Raji (cell line): ENCODE measurements around the gene KLHL42.

Experiments
- POLR2A ChIP-seq: IDR thresholded peaks from 2 replicates; pipeline ENCODE4 v1.6.1; 2011; ENCODE audit warnings: low read depth, low read length, control low read depth; ENCODE audit not compliant: insufficient read depth

The KLHL42 gene

DNA sequence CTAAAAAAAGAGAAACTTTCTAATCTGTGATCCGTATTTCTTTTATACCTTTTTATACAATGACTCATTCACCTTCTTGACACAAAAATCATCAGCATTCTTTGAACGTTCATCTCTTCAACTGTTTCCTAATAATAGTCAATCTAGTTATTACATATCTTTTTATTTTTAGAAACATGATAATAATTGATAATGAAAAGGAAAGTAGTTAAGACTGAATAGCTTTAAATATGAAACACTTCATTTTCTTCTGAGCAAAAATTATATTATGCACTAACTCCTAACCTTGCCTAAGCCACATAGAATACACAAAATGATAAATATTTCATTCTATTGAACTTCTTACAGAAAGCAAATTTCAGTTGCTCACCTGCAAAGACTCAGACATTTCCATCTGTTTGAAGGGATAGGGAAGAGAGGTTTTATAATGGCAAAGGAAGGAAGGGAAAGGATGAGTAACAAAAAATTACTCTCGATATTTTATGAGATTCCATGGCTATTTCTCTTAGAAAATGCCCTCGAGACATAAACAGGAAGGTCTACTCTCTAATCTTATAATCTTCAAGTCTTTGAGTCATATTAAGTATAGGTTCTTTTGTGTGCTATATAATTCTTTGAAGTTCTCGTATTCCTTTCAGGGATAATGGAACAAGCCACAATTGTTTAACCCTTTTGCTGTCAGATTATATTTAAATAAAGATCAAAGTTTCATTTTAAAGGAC, 7.5 kb upstream of the KLHL42 start:
- TF ChIP-seq POLR2A = no peak

DNA sequence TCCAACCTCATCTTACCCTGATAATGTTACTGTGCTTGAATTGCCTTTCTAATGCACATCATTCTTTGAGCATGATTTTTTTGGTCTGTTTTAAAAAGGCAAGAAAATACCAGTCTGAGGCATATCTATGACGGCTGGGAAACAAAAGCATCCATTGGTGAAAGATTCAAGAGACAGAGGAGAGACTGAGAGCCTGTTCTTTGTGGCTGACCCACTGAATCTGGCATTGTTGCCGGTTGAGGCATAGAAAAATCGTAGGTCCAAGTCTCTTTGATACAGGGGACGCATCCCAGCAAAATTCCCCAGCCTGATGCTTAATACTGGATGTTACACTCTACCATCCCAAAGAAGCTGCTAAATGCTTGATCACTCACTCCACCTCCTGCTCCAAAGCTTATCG, 2.9 kb upstream of the KLHL42 start:
- no peak for TF ChIP-seq POLR2A

DNA sequence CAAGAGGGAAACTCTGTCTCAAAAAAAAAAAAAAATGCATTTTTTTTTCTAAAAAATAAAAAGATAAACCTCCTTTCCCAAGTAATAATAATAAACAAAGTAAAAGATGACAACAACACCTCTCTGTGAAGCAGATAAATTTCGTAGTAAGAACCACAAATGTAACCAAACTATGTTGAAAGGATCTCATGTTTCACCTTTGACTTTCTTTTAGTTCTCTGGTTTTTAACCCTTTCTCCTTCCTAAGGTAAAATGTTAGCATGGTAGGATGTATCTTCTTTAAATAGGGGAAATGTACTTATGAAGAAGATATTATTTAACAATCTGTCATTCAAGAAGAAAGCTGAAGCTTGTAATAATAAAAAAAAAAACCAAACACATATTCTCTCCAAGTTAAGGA, 1.8 kb upstream of the KLHL42 start:
- TF ChIP-seq POLR2A = no peak

DNA sequence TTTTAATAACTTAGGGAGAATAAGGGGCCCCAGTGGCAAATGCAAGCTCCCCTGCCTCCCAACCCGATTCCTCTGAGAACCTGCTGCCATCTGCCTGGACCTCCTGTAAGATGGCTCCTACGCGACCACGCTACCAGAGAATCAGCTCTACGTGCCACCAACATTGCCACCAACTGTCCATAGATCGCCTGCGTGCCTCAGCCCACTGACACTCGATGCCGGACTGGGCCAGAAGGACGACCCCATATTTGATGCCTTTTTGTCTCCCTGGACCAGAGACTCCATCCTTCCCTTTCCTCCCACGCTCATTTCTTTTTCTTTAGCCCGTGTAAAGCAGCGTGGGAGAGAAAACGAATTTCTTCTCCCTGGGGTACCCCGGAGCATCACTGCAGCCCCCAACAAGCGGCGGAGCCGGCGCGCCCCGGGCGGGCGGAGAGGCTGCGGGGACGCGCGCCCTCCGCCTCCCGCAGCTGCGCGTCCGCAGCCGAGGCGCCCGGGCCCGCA, 565 bp upstream of the KLHL42 start:
- no peak for TF ChIP-seq POLR2A

DNA sequence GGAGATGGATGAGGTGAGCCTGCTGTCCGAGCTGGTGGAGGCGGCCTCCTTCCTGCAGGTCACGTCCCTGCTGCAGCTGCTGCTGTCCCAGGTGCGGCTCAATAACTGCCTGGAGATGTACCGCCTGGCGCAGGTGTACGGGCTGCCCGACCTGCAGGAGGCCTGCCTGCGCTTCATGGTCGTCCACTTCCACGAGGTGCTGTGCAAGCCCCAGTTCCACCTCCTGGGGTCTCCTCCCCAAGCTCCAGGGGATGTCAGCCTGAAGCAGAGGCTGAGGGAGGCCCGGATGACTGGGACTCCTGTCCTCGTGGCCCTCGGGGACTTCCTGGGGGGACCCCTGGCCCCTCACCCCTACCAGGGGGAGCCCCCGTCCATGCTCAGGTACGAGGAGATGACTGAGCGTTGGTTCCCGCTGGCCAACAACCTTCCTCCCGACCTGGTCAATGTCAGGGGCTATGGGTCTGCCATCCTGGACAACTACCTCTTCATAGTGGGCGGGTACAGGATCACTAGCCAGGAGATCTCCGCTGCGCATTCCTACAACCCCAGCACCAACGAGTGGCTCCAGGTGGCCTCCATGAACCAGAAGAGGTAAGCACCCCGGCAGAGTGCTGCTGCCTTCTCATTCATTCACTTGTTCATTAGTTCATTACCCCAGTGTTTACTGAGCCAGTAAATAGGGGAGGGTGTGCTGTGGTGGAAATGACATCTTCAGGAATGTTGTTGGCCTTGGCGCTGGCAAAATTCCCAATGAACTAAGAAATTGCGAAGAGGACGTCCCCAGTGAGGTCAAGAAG, 777 bp downstream of the KLHL42 start:
- TF ChIP-seq POLR2A = peak; percentile 25; the same call in 1 of the 2 replicates

DNA sequence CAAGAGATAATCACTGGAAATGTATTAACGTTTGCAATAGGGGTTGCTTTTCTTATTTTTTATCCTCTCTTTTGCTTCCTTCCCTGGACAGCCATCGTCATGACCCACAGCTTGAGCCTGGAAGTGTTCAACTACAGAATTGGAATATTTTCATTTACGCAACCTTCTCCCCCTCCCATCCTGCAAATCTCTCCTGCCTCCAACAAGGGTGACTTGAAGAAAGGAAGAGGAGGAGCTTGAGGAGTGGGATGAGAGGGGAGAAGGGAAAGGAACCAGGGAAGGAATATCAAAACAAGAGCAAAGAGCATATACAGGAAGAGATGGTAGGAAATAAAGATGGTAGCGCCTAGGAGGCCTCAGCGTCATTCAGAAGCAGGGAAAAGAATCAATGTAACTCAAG, 1.6 kb downstream of the KLHL42 start:
- no peak for TF ChIP-seq POLR2A

DNA sequence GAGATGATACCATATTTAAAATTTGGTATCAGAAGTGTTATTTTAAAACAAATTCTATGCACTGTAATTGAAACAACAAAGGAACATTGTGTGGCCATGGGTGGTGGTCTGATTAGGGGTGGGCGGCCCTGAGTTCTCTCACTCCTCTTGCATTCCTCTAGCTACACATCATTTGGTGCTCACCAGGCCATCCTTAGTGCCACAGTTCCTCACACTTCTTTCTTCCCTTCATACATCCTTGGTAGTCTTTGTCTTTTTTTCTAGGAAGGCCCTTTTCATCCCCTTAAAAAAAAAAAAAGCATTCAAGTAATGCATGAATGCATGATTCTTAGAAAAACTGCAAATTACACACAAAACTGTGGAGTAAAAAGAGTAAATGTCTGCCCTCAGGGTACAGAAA, 2.4 kb downstream of the KLHL42 start:
- no peak for TF ChIP-seq POLR2A

DNA sequence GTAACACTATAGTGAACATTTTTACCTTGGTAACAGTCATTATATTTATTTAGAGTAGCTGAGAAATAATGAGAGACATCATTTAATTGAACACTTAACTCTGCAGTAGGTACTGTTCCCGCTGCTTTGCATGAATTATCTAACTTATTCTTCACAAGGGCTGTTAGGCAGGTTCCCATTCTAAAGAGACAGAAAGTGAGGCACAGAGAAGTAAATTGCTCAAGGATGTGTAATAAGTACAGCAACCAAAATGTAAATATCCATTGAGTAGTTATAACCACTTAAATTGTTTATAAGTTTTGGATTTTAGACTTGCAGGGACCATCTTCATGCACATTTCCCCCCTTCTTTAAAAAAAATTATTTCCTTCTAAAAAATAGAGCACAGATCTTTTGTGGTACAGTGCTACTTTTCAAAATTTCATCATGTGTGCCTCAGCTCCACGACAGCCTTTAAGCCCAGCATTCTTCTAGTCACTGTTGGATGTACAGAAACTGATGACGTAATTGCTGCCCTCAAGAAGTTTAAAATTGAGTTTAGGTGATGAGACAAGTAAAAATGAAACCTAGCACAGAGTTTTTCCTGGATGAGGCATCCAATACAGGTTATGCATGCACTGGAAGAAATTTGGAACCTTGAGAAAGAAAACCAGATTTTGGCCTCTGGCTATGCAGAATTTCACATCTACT, 6.0 kb downstream of the KLHL42 start:
- no peak for TF ChIP-seq POLR2A

DNA sequence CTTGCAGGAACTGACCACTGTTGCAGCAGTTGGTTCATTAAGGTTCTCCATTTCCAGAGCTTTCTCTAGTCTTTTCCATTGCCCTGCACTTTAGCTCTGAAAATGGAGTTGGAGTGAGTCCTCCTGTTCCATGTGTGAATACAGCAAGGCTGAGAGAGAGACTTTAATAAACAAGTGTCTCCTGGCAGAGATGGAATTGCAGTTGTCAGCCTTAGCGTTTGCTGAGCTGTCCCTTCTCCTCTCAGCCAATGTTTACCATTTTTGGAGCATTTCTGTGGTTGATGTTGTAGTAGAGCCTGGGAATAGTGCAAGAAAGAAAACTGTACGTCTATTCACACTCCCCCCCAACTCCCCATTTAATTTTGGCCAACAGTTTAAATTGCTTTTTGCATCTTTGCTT, 7.5 kb downstream of the KLHL42 start:
- no peak for TF ChIP-seq POLR2A

DNA sequence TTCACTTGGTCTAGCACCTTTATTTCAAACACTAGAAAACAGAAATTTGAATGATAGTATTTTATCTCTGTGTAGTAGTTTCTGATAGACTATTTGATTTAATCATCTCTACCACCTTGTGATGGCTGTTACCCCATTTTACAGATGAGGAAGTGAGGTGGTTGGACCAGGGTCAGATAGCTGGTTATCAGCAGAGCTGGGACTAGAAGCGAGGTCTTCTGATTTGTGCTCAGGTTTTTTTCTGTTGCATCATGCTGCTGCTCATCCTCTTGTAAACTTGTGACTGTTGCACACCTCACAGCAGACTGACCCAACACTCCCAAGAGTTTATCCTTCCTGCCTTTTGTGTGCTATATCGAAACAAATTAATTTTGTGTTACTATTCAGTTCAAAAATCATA, 10.1 kb downstream of the KLHL42 start:
- no peak for TF ChIP-seq POLR2A

DNA sequence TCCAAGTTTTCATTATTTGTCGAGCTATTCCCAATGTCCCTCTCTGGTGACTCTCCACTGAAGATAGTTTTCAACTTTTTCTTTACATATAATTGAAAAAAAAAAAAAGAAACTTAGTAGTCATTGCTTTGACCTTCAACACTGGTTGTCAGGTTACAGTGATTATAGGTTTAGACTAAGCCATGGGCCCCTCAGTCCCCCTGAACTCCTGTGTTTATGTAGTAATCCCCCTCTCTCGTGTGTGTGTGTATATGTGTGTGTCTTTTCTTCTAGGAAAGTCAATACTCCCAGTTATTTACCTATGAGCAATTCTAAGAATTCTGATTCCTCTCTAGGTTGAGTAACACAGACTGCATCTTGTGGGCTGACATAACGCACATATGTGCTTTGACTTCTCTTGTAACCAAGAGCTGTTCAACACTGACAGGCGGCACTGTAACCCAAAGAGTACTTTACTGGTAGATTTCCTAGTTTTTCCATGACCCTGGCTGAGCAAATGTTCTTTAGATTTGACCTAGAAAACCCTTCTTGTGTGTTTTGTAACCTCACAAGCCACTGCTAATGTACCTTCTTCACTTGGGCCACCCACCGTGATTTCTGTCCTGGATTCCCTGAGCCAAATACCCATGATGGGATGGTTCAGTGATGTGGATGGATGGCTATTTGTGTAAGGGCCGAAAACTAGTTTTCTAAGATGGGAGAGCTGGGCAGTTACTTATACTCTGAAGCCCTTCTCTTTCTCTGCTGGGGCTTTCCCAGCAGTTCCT, 15.0 kb downstream of the KLHL42 start:
- TF ChIP-seq POLR2A = no peak

DNA sequence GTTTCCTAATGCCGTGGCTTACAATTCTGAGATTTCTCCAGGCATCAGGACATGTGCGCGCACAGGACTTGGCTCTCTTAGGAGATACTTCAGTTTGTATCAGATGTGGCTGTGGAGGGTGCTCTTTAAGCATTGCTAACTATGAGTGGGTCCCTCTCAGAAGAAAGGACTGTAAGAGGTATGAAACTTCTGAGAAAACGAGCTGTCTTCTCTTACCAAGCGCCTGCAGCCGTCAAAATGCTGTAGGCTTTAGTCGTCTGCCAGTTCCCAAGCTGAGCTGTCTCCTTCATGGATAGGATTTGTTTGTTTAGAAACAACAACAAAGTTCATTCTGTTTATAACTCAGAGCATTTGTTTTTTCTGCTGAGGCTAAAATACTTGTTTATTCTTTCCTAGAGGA, 16.1 kb downstream of the KLHL42 start:
- TF ChIP-seq POLR2A = no peak

DNA sequence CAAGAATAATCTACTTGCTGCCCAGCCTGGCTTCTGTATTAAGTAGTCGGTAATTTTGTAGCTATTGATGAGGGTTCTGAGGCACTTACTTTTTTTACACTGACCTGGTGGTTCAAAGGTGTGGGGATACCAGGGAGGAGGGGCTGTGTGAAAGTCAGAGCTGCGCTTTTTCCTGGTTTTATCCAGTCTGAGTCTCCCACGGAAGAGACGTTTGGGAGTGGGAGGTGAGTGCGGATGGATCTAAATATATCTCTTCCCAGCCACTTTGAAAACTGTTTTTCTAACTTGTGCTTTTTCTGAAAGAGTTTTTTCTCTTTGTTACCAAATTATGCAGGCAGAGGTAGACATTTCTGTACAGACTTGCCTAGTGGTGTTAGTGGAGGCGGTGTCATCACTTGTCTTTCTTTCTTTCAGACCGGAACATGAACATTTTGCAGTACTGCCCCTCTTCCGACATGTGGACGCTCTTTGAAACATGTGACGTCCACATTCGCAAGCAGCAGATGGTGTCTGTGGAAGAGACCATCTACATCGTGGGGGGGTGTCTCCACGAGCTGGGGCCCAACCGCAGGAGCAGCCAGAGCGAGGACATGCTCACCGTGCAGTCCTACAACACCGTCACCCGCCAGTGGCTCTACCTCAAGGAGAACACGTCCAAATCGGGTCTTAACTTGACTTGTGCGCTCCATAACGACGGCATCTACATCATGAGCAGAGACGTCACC, 17.4 kb downstream of the KLHL42 start:
- no peak for TF ChIP-seq POLR2A

DNA sequence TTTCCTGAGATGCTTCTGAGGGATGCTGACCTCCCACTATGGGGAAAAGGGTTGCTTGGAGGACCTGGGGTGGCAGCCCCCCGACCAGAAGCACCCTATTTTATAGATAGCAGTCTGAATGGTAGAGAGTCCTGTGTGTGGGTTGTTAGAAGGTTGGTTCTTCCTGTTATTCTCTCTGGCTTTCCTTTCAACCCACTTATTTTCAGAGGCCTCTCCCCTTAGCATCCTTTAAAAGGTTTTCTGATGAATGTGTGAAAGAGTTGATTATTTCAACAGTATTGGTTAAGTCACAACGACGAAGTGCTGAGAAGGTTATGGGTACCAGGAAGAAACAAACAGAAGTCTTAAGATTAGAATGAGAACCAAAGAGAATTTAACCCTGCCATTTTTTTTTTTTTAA, 20.8 kb downstream of the KLHL42 start:
- TF ChIP-seq POLR2A = no peak

DNA sequence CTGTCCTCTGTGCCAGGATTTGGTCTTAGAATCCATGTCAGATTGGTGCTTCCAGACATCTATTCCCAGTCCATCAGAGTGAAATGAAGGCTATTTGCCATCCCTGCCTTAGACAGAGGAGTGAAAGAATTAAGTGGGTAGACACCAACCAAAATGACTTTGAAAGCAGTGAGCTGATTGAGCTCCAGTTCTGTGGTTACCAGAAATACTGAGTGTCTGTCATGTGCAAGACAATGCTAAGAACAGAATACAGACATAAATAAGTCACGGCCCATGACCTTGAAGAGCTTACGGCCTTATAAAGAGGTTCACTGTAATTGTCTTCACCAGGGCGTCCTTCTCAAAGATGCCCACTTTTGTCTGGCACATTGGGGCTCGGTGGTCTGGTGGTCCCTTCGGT, 21.6 kb downstream of the KLHL42 start:
- TF ChIP-seq POLR2A = no peak

DNA sequence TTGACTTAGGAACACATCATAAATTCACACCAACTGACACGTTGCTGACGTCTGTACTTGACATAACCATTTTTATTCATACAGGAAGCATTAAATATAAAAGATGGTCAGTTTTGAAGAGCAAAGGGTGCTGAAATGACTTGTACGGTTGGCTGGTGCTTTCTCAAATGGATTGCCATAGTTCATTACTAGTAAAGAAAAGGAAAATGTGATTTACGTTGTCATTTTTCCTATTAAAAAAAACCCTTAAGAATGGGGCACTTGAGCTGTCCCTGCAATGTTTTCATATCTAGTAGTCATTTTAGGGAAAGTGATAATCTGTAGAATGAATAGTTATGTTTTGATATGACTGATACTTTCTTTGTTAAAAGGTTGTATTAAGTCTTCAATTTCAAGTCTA, 22.5 kb downstream of the KLHL42 start:
- no peak for TF ChIP-seq POLR2A
